HG03045 (cell line): ENCODE results near the gene PTPRM.
"Not testable (repeated sequence)": the region's sequence is repeated elsewhere in the genome, so short reads cannot be mapped to it uniquely, and the experiment has no call there.

Experiments used
- ATAC-seq: cut with Tn5 transposase; IDR thresholded peaks from one replicate; pipeline ENCODE4 v1.9.1; 2021; ENCODE audit warnings: mild to moderate bottlenecking, moderate library complexity; ENCODE audit not compliant: unreplicated experiment

Gene PTPRM

GRCh38 chr18:7721532-7721931 is 154.4 kb downstream of the PTPRM start:
- no peak for ATAC-seq

- ATAC-seq, result no peak
Measured at GRCh38 chr18:7722955-7723354, 155.8 kb downstream of the PTPRM start.

GRCh38 chr18:7723558-7723957 is 156.4 kb downstream of the PTPRM start:
- ATAC-seq, result no peak

- ATAC-seq, result no peak
Measured at GRCh38 chr18:7725473-7725872, 158.4 kb downstream of the PTPRM start.

- ATAC-seq, result no peak
Measured at GRCh38 chr18:7725897-7726296, 158.8 kb downstream of the PTPRM start.

- no peak for ATAC-seq
Measured at GRCh38 chr18:7726522-7726921, 159.4 kb downstream of the PTPRM start.

- ATAC-seq, result no peak
Measured at GRCh38 chr18:7727361-7728076, 160.4 kb downstream of the PTPRM start.

- ATAC-seq, result no peak
Measured at GRCh38 chr18:7728297-7728696, 161.2 kb downstream of the PTPRM start.

GRCh38 chr18:7729868-7730267 is 162.8 kb downstream of the PTPRM start:
- no peak for ATAC-seq

- no peak for ATAC-seq
Measured at GRCh38 chr18:7730682-7731081, 163.6 kb downstream of the PTPRM start.

- no peak for ATAC-seq
Measured at GRCh38 chr18:7733642-7734041, 166.5 kb downstream of the PTPRM start.

- no peak for ATAC-seq
Measured at GRCh38 chr18:7735196-7735595, 168.1 kb downstream of the PTPRM start.

- no peak for ATAC-seq
Measured at GRCh38 chr18:7735626-7736175, 168.6 kb downstream of the PTPRM start.

- not testable (repeated sequence) for ATAC-seq
Measured at GRCh38 chr18:7736526-7736925, 169.4 kb downstream of the PTPRM start.

GRCh38 chr18:7737550-7737949 is 170.4 kb downstream of the PTPRM start:
- ATAC-seq, result no peak

GRCh38 chr18:7740821-7741220 is 173.7 kb downstream of the PTPRM start:
- no peak for ATAC-seq

GRCh38 chr18:7741640-7742039 is 174.5 kb downstream of the PTPRM start:
- no peak for ATAC-seq

GRCh38 chr18:7742224-7742623 is 175.1 kb downstream of the PTPRM start:
- ATAC-seq, result no peak

- ATAC-seq, result no peak
Measured at GRCh38 chr18:7743256-7743655, 176.1 kb downstream of the PTPRM start.

GRCh38 chr18:7746106-7746505 is 179.0 kb downstream of the PTPRM start:
- no peak for ATAC-seq

GRCh38 chr18:7748251-7749007 is 181.3 kb downstream of the PTPRM start:
- ATAC-seq, result no peak

- no peak for ATAC-seq
Measured at GRCh38 chr18:7749008-7749405, 181.9 kb downstream of the PTPRM start.
